NAMALWA (cell line): Measurements from ENCODE around the gene TMTC1.

Experiments
- DNase-seq: peaks from one replicate; pipeline ENCODE4 v3.0.0-alpha.2; 2015; ENCODE audit warnings: low spot score

Gene TMTC1

DNA sequence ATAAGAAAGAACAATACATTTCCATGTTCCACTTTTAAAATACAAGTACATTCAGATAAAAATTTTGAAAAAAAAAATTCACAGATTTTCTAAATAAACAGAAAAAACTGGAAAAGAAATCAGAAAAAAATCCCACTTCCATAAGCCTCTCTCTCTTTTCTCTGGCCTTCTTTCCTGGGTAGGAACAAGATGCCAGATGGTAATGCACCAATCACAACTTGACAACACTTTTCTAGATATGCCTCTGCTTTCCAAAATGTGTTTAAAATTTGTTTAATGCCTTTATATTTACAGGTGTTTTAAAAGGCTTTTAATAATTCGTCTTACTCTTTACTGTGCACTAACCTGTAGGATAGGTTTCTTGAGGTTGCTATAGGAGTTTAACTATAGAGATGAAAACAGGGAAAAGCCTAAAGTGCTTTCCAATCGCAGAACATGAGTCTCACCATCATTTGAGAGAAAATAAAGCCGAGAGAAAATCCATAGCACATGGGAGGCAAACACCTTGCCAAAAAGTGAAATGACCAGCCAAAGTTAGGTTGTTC is 74.2 kb downstream of the TMTC1 start:
- DNase-seq: no peak

DNA sequence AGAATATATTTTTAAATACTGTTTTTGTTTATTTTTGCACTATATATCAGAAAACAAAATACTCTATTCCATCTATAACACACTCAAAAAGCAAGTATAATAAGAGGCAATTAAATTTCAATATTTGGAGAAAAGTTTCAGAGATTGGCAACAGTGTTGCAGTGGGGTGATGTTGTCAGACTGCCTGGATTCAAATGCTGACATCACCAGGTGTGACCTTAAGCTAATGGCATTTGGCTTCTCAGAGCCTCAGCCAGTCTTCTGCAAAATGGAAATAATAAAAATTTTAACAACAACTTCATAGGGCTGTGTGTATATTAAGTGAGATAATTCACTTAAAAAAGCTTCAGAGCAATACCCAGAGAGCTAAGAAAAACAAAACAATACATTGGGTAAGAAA is 74.7 kb downstream of the TMTC1 start:
- DNase-seq: no peak

DNA sequence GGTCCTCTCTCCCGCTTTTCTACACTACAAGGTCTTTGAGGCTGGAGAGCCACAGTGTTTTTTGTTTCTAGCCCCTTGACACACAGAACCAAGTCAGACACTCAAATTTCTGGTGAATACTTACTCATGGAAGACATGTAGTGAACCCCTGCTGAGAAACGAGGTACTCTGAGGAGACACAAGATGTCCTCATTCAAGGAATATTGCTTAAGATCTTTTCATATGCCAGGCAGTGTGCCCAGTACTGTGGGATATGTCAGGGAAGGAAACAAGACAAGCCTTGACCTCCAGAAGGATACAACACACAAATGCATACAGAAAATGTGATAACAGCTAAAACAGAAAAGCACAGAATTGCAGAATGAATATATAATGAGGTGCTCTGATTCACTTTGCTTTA is 75.9 kb downstream of the TMTC1 start:
- no peak for DNase-seq

GRCh38 chr12:29706311-29706710 is 77.4 kb downstream of the TMTC1 start:
- DNase-seq: no peak

GRCh38 chr12:29703528-29703927 is 80.2 kb downstream of the TMTC1 start:
- DNase-seq: no peak

DNA sequence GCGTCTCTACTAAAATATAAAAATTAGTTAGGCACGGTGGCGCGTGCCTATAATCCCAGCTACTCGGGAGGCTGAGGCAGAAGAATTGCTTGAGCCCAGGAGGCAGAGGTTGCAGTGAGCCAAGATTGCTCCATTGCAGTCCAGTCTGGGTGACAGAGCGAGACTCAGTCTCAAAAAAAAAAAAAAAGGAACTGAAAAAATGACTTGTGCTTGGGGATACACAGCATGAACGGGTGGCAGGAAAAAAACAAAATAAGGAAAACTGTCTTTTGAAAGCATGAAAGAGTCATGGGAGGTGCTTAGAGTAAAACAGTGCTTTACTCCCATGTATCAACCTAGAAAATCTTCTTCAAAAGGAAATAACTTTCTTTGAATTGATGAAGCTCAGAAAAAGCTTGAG is 80.8 kb downstream of the TMTC1 start:
- DNase-seq: no peak

GRCh38 chr12:29702222-29702621 is 81.5 kb downstream of the TMTC1 start:
- DNase-seq: no peak

GRCh38 chr12:29700761-29701481 is 82.8 kb downstream of the TMTC1 start:
- no peak for DNase-seq

DNA sequence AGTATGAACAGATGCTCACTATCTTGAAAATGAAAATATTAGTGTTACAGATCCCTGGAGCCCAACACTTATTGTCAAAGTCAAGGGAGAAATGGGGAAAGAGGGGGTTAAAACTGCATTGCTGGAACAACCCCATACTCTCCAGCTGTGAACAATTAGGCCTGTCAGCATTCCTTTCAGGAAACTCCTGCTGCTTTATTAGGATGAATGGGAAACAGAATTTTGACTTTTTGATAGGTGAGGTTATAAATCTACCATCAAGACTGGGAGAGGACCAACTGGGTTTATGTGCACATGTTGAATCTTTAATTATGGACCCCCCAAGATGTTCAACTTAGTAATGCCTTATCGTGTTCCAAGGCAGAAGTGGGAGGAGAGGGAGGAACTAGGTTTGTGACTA is 85.0 kb downstream of the TMTC1 start:
- DNase-seq: no peak

GRCh38 chr12:29695800-29696199 is 87.9 kb downstream of the TMTC1 start:
- no peak for DNase-seq

GRCh38 chr12:29695026-29695425 is 88.7 kb downstream of the TMTC1 start:
- DNase-seq: no peak

DNA sequence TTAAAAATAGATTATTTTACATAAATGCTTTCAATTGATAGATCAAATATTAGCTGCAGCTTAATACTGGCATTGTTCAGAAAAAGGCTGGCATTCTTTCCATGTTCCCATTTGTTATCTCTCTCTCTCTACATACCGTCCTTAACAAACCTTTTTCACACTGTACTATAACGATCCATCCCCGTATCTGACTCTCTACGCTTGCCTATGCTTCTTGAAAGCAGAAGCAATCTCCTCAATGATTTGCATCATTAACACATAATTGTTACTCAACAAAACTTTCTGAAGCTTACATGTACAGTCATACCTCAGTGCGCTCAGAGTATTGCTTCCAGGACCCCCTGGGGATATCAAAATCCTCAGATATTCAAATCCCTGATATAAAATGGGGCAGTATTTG is 89.7 kb downstream of the TMTC1 start:
- no peak for DNase-seq

- DNase-seq: no peak
Observed at GRCh38 chr12:29692237-29692636, 91.5 kb downstream of the TMTC1 start.

DNA sequence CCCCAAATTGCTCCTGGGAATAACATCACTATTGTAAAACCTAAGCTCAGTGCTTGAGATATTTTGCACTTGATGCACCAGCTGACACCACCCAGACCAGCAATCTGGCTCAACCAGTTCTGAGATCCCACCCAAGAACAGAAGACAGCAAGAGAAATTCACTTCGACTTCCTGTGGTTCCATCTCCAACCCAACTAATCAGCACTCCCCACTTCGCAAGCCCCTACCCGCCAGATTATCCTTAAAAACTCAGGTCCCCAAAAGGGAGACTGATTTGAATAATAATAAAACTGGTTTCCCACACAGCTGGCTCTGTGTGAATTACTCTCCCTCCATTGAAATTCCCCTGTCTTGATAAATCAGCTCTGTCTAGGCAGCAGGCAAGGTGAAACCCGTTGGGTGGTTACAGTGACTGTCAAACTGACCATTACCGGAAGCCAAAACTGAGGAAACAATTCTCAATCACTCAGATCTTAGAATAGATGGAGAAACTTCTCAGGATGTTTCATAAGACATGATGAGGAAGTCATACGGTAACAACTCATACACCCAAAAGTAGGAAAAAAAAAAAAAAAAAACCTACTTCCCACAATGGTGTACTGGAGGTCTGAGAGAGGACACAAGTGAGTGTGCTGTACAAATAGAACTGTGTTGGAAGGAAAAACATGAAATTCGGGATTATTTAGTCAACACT is 92.4 kb downstream of the TMTC1 start:
- no peak for DNase-seq

- DNase-seq: no peak
Observed at GRCh38 chr12:29690728-29691127, 93.0 kb downstream of the TMTC1 start.

GRCh38 chr12:29688914-29689313 is 94.8 kb downstream of the TMTC1 start:
- DNase-seq: no peak

DNA sequence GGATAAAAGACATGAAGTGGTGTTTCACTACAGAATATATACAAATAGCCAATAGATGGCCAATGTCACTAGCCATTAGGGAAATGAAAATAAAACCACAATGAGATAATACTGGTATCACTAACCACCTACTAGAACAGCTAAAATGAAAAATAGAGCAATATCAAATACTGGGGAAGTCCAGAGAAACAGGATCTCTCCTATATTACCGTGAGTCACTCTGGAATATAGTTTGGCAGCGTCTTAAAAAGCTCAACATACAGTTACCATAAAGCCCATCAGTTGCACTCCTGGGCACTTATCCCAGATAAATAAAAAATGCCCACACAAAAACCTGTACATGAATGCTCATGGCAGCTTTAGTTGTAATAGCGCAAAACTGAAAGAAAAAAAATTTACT is 101.7 kb downstream of the TMTC1 start:
- no peak for DNase-seq

- DNase-seq: no peak
Observed at GRCh38 chr12:29681370-29681769, 102.4 kb downstream of the TMTC1 start.

DNA sequence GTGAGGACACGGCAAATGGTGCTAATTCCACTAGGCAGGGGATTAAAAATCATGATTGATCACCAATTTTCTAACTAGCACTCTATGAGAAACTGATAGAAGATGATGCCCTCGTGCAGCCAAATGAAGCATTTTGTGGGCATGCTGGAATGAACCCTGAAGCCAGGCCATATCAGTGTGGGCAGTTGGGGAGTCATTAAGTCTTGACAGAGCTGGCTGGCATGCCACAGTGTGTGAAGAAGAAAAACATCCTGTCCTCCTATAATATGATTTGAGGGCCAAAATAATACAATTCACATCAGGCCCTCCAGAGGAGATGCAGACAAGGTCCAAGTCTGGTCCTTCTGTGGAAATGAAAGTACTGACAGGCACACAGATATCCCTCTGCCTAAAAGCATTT is 107.1 kb downstream of the TMTC1 start:
- no peak for DNase-seq

- no peak for DNase-seq
Observed at GRCh38 chr12:29674463-29674862, 109.3 kb downstream of the TMTC1 start.

GRCh38 chr12:29673346-29673745 is 110.4 kb downstream of the TMTC1 start:
- no peak for DNase-seq

- DNase-seq: no peak
Observed at GRCh38 chr12:29672580-29672979, 111.2 kb downstream of the TMTC1 start.

- DNase-seq: no peak
Observed at GRCh38 chr12:29671742-29672141, 112.0 kb downstream of the TMTC1 start.

DNA sequence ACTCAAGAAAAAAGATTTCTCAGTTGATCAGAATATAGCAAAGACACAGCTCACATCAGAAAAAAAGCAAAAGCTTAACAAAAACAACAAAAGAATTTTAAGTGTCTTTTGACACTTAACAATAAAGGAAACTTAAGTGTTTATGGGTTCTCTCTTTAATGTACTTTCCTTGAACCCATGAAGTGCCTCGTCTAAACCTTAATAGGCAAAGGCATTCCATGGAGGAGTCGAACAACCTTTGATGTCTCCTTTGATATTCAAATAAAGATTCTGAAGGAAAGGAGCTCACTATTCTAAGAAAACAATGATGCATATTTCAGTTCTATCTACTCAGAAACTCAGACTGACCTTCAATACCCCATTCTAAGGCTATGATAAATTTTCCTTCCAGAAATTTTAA is 116.7 kb downstream of the TMTC1 start:
- no peak for DNase-seq
